Pancreas (tissue), 10 donors: ENCODE measurements around the gene TXNDC11. TPM values are rescaled to one million over a fixed set of nuclear protein-coding genes. Genes with fewer than 3 reads are reported as not detected.

Experiments
- ATAC-seq, 4 donors: fragments of 200-7000 bp; cut with Tn5 transposase; one replicate each; pipeline versions ENCODE4 v1.8.0 to v1.9.1; 2020; ENCODE audit warnings: mild to moderate bottlenecking in 4 of 4, moderate library complexity in 4 of 4
- DNase-seq, 6 donors: peaks; one replicate each; pipeline ENCODE4 v3.0.0-alpha.2; 2020
- FAIRE-seq: peaks from 2 replicates; lab custom pipeline; 2012; peaks lifted over from hg19 to GRCh38; lab: Jason Lieb, UNC
- H3K27ac ChIP-seq, 4 donors: fragments of 200-600 bp; sonication (generic); 1 replicate in 3 of 4; 2 replicates in 1 of 4; pipeline versions ENCODE4 v1.5.0 to v1.8.0; 2020
- H3K27me3 ChIP-seq, 4 donors: fragments of 200-600 bp; one replicate each; pipeline ENCODE4 v1.8.0; 2021
- H3K36me3 ChIP-seq, 3 donors: fragments of 200-600 bp; sonication (generic) in 1 of 3; one replicate each; pipeline versions ENCODE4 v1.5.0 to v1.8.0; 2020 to 2021
- H3K4me1 ChIP-seq, 3 donors: fragments of 200-600 bp; one replicate each; pipeline ENCODE4 v1.8.0; 2021
- H3K4me3 ChIP-seq, 4 donors: fragments of 200-600 bp; sonication (generic) in 2 of 4; one replicate each; pipeline versions ENCODE4 v1.5.0 to v1.8.0; 2020 to 2021
- H3K9me3 ChIP-seq, 4 donors: fragments of 200-600 bp; one replicate each; pipeline ENCODE4 v1.8.0; 2021
- WGBS, 2 donors: extraction: QIAGEN DNeasy Blood & Tissue Kit; methylation state at CpG; one replicate each; pipeline ENCODE4 v1.1.7; 2013; 5-methylcytosine and 5-hydroxymethylcytosine counted together
- intact Hi-C, 3 donors: fragments of 100-400 bp; cut with DNase I; formaldehyde crosslinking; loops; one replicate each; pipeline versions ENCODE4 v1.11.1 to v1.14.2; 2022
- polyA plus RNA-seq, 2 donors: library from polyadenylated mRNA; stranded (reverse); fragments of 200-250 nt; gene quantifications; one replicate each; pipeline ENCODE4 v1.2.3, GENCODE V29; 2013
- total RNA-seq, 6 donors: library from RNA; stranded (reverse); fragmentation: NEBNext Ultra II Directional in 4 of 6; extraction: Animal tissue kit (Norgen Biotek cat#: 25700) in 4 of 6; gene quantifications; one replicate each; pipeline versions ENCODE4 v1.2.1 to v1.2.4, GENCODE V29; 2021 to 2023
- TF ChIP-seq, protein P1 (sequence below), 4 donors: fragments of 200-600 bp; sonication (generic) in 3 of 4; IDR thresholded peaks; one replicate each; pipeline versions ENCODE4 v1.5.0 to v1.8.0; 2021; ENCODE audit warnings: antibody characterized with exemption in 4 of 4
- donor health status: healthy with polysubstance abuse.
- donor health status: DM: no; HTN: no; CAD: no; lungs with moderate emphysema.
- donor health status: DM: no; HTN: no; CAD: no.
- donor health status: control.
- donor health status: control.
- donor health status: Bipolar disorder and iron deficiency.
- donor health status: DM: yes; HTN: yes; CAD: no.
- donor health status: DM: no; HTN: no; CAD: no.
- donor health status: DM: no; HTN: no; CAD: no.
- donor health status: DM: yes; HTN: yes; CAD: no.

Gene TXNDC11
- total and polyA plus RNA-seq, 8 donors: 28.1 to 80.8 (median 37.1) TPM

DNA sequence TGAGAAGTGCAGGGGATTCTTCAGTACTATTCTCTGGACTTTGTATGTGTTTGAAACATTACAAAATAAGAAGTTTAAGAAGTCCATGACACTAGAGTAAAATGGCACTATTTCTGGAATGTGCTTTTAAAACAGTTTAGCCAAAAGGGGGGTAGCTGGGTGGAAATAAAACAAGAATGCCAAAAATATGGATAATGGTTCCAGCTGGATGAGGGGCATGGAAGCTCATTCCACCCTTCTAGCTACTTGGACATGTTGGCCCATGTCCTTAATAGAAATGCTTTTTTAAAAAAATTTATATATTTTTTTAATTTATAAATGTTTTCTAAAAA, 41.3 kb upstream of the TXNDC11 start:
- H3K27me3 ChIP-seq: no peaks in the 10 kb centered on the region
- FAIRE-seq (no peak), DNase-seq (no peak), ATAC-seq (no peak)
- H3K4me1 ChIP-seq: peaks cover 4 to 28% (median 27%) of the 10 kb centered on the region in 3 donors
- intact Hi-C loops: no loop called here
- TF ChIP-seq, protein P1, sequence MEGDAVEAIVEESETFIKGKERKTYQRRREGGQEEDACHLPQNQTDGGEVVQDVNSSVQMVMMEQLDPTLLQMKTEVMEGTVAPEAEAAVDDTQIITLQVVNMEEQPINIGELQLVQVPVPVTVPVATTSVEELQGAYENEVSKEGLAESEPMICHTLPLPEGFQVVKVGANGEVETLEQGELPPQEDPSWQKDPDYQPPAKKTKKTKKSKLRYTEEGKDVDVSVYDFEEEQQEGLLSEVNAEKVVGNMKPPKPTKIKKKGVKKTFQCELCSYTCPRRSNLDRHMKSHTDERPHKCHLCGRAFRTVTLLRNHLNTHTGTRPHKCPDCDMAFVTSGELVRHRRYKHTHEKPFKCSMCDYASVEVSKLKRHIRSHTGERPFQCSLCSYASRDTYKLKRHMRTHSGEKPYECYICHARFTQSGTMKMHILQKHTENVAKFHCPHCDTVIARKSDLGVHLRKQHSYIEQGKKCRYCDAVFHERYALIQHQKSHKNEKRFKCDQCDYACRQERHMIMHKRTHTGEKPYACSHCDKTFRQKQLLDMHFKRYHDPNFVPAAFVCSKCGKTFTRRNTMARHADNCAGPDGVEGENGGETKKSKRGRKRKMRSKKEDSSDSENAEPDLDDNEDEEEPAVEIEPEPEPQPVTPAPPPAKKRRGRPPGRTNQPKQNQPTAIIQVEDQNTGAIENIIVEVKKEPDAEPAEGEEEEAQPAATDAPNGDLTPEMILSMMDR (IDR thresholded peaks at IDR 0.05): no peak
- H3K36me3 ChIP-seq: no peaks in the 10 kb centered on the region
- H3K4me3 ChIP-seq: no peak overlapping the region
- peak overlapping the region in 3 of 4 donors; percentile 79 to 87 (median 84) for H3K27ac ChIP-seq
- H3K9me3 ChIP-seq: no peaks in the 10 kb centered on the region

DNA sequence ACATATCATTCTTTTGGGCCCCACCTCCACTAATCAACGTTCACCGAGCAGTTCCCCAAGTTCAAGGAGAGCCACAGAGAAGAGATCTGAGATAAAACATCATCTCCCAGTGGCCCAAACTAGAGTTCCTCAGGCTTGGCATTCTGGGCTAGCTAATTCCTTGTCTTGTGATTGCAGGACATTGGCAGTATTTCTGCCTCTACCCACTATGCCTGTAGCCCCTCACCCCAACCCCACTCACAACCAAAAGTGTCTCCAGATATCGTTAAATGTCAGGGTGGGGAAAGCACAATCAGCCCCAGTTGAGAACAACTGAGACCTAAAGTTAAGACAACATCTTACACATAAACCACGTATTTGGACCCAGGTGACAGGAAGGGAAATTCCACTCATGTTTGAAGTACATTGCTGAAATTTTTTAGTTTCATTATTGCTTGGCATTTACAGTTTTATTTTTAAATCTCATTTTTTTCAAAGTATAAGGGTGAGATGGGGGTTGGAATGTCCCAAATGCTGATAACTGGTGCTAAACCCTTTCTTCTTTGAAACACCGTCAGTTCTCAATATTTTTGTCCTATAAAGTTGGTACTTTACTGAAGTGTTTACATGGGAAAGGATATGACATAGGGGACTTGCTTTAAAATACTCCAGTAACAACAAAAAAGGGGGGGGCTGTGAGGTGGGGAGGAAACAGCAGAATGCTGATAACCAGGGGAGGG, 40.8 kb upstream of the TXNDC11 start:
- H3K9me3 ChIP-seq: no peaks in the 10 kb centered on the region
- peak overlapping the region; percentile 54 to 87 (median 82) for H3K27ac ChIP-seq
- ATAC-seq (peak; percentile 33 to 61 (median 52)), FAIRE-seq (no peak), DNase-seq (no peak)
- no peak overlapping the region for H3K4me3 ChIP-seq
- no peaks in the 10 kb centered on the region for H3K27me3 ChIP-seq
- H3K4me1 ChIP-seq: peaks cover 4 to 28% (median 27%) of the 10 kb centered on the region in 3 donors
- TF ChIP-seq, protein P1 (IDR thresholded peaks at IDR 0.05): no peak
- WGBS, 2 donors: 16 to 20% methylated on average over 5 of the region's 5 CpGs
- no peaks in the 10 kb centered on the region for H3K36me3 ChIP-seq
- intact Hi-C loops: no loop called here

DNA sequence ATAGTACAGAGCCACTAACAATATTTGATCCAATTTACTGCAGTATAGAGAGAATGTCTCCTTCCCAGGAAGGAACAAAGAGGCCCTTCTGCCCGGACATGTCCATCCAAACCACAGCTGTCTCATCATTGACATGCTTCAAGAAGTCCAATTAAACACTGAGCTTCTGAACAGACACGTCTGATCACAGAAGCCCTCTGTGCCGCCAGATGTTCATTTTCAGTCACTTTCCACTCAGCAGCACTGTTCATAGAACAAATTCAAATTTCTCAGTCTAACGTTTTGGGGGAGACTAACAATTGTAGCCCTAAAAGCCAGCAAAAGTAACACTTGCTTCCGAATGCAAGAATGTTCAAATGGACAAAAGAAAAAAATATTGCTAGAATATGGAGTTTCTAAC, 39.1 kb upstream of the TXNDC11 start:
- 59 to 64% methylated on average over 5 of the region's 5 CpGs for WGBS, 2 donors
- Histone ChIP-seq H3K27me3 (no peaks in the 10 kb centered on the region), H3K4me1 (peaks cover 4 to 28% (median 27%) of the 10 kb centered on the region in 3 donors), H3K36me3 (peaks cover 0 to 14% (median 0%) of the 10 kb centered on the region in 3 donors), H3K9me3 (no peaks in the 10 kb centered on the region), H3K4me3 (no peak overlapping the region), H3K27ac (peak overlapping the region in 3 of 4 donors; percentile 25 to 87 (median 84))
- intact Hi-C loops: no loop called here
- DNase-seq (no peak), ATAC-seq (peak in 1 of 4 donors; percentile 7), FAIRE-seq (no peak)
- TF ChIP-seq, protein P1 (IDR thresholded peaks at IDR 0.05): no peak

DNA sequence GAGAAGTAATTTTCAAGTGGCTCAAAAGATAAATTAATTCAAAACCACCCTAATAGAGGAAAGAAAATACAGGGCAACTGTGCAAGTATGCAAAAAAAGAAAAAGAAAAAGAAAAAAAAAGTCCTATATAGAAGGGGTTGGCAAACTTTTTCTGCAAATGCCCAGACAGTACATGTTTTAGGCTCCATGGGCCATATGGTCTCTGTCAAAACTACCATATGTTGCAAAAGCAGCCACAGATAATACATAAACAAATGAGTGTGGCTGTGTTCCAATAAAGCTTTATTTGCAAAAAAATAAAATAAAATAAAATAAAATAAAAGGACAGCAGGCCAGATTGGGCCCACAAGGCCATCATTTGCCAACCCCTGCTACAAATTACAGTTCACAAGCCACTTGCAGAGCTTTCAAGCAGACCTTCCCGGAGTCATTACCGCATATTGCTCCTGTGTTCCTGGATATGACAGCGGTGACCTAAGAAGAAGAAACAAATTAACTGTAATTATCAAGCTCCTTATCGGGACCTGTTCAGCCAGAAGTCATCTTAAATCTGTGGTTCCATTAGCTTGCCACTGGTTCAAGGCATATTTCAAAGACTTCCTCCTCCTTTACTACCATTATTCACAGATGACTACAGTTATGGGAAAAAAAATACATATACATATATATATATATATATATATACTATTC, 38.5 kb upstream of the TXNDC11 start:
- Histone ChIP-seq H3K36me3 (peaks cover 0 to 19% (median 0%) of the 10 kb centered on the region in 3 donors), H3K9me3 (no peaks in the 10 kb centered on the region), H3K27ac (peak overlapping the region in 3 of 4 donors; percentile 25 to 87 (median 84)), H3K27me3 (no peaks in the 10 kb centered on the region), H3K4me3 (no peak overlapping the region), H3K4me1 (peaks cover 4 to 28% (median 27%) of the 10 kb centered on the region in 3 donors)
- DNase-seq: no peak
- intact Hi-C loops: no loop called here
- TF ChIP-seq, protein P1 (IDR thresholded peaks at IDR 0.05): no peak
- WGBS, 2 donors: 87 to 89% methylated on average over 4 of the region's 4 CpGs
- no peak for FAIRE-seq
- no peak for ATAC-seq
